SK-N-SH (cell line): ENCODE data around the gene RAD51. TPM values are rescaled to one million over a fixed set of nuclear protein-coding genes. Genes with fewer than 3 reads are reported as not detected.

Experiments used
- CTCF ChIA-PET: fragments of 300-600, 350-600 bp; formaldehyde crosslinking; extraction: SDS; loops from one replicate; lab custom pipeline; 2021; lab: Yijun Ruan, JAX
- POLR2A ChIA-PET: fragments of 350-600 bp; sonication (Branson Sonifier 250); formaldehyde crosslinking; extraction: SDS; loops from one replicate; lab custom pipeline; 2020; ENCODE audit warnings: antibody characterized with exemption, inconsistent platforms; lab: Yijun Ruan, JAX
- DNase-seq: peaks from one replicate; pipeline ENCODE4 v3.0.0; 2012
- H2AFZ ChIP-seq: fragments of 200-600 bp; sonication (generic); 2 replicates; pipeline ENCODE4 v1.8.1; 2016; ENCODE audit warnings: antibody characterized with exemption, mild to moderate bottlenecking, low read depth
- H3F3A ChIP-seq: fragments of 200-600 bp; sonication (generic); replicated peaks from 2 replicates; pipeline ENCODE3; 2016; ENCODE audit warnings: antibody characterized with exemption, mild to moderate bottlenecking; ENCODE audit not compliant: insufficient read depth
- H3K27ac ChIP-seq, 2 experiments: fragments of 200-500 bp in 1 of 2; fragments of 200-600 bp in 1 of 2; sonication (Bioruptor generic) in 1 of 2; sonication (generic), shearing (Covaris generic) in 1 of 2; 2 replicates each; pipeline versions ENCODE4 v1.5.1 to v1.6.1; 2014 to 2016; ENCODE audit warnings: low read depth in 2 of 2, inconsistent platforms in 1 of 2, low read length in 1 of 2, mild to moderate bottlenecking in 1 of 2, mixed read lengths in 1 of 2
- H3K27me3 ChIP-seq: fragments of 200-600 bp; sonication (generic), shearing (Covaris generic); 2 replicates; pipeline ENCODE4 v1.6.1; 2016; ENCODE audit warnings: mixed run types; ENCODE audit not compliant: insufficient read depth
- H3K36me3 ChIP-seq, 2 experiments: fragments of 200-500 bp in 1 of 2; fragments of 200-600 bp in 1 of 2; sonication (Bioruptor generic) in 1 of 2; sonication (generic) in 1 of 2; replicated peaks in 1 of 2; 2 replicates each; pipeline versions ENCODE3 to v1.5.1; 2014 to 2016; ENCODE audit warnings: low read length in 1 of 2, mild to moderate bottlenecking in 1 of 2; ENCODE audit not compliant: insufficient read depth in 2 of 2, control insufficient read depth in 1 of 2
- H3K4me1 ChIP-seq, 2 experiments: fragments of 200-500 bp in 1 of 2; fragments of 200-600 bp in 1 of 2; sonication (Bioruptor generic) in 1 of 2; sonication (generic), shearing (Covaris generic) in 1 of 2; 2 replicates each; pipeline versions ENCODE4 v1.5.1 to v1.6.1; 2014 to 2016; ENCODE audit warnings: low read depth in 1 of 2, low read length in 1 of 2, mixed run types in 1 of 2; ENCODE audit not compliant: insufficient read depth in 2 of 2, control insufficient read depth in 1 of 2
- H3K4me2 ChIP-seq: fragments of 200-600 bp; sonication (generic), shearing (Covaris generic); 2 replicates; pipeline ENCODE4 v1.6.1; 2017; ENCODE audit warnings: mixed run types
- H3K4me3 ChIP-seq, 2 experiments: fragments of 200-500 bp in 1 of 2; fragments of 200-600 bp in 1 of 2; sonication (Bioruptor generic) in 1 of 2; sonication (generic), shearing (Covaris generic) in 1 of 2; 2 replicates each; pipeline versions ENCODE4 v1.5.1 to v1.8.1; 2014 to 2016; ENCODE audit warnings: low read depth in 2 of 2, inconsistent platforms in 1 of 2, low read length in 1 of 2, mild to moderate bottlenecking in 1 of 2, mixed read lengths in 1 of 2, moderate library complexity in 1 of 2
- H3K79me2 ChIP-seq: fragments of 200-600 bp; sonication (generic); 2 replicates; pipeline ENCODE4 v1.8.1; 2017; ENCODE audit warnings: mild to moderate bottlenecking; ENCODE audit not compliant: insufficient read depth
- H3K9ac ChIP-seq: fragments of 200-600 bp; sonication (generic); 2 replicates; pipeline ENCODE4 v1.6.1; 2017; ENCODE audit warnings: mixed run types
- H3K9me2 ChIP-seq: fragments of 200-600 bp; sonication (generic); 2 replicates; pipeline ENCODE4 v1.6.1; 2017; ENCODE audit warnings: mixed run types
- H3K9me3 ChIP-seq: fragments of 200-600 bp; sonication (generic); 2 replicates; pipeline ENCODE4 v1.6.1; 2017; ENCODE audit warnings: mixed run types, mild to moderate bottlenecking, moderate library complexity
- H4K20me1 ChIP-seq: fragments of 200-600 bp; sonication (generic); 2 replicates; pipeline ENCODE4 v1.6.1; 2017; ENCODE audit warnings: mild to moderate bottlenecking, mixed run types; ENCODE audit not compliant: insufficient read depth
- CHD2 ChIP-seq: fragments of 150-350 bp; IDR thresholded peaks from 2 replicates; pipeline ENCODE4 v1.6.1; 2018; ENCODE audit warnings: low read length; ENCODE audit not compliant: partially characterized antibody
- FOXJ3 ChIP-seq: sonication (generic); formaldehyde crosslinking; IDR thresholded peaks from 2 replicates; pipeline ENCODE4 v1.5.1; 2020; ENCODE audit warnings: mild to moderate bottlenecking, missing genetic modification reagents
- FOXM1 ChIP-seq: IDR thresholded peaks from 2 replicates; pipeline ENCODE4 v1.4.0; 2012; ENCODE audit warnings: low read depth, mild to moderate bottlenecking
- GABPA ChIP-seq: IDR thresholded peaks from 2 replicates; pipeline ENCODE4 v1.4.0; 2012; ENCODE audit warnings: low read depth, mild to moderate bottlenecking
- GATA2 ChIP-seq: sonication (generic); formaldehyde crosslinking; IDR thresholded peaks from 2 replicates; pipeline ENCODE4 v1.5.0; 2020; ENCODE audit warnings: mild to moderate bottlenecking, missing genetic modification reagents
- MEF2A ChIP-seq: IDR thresholded peaks from 2 replicates; pipeline ENCODE4 v1.4.0; 2012; ENCODE audit warnings: low read depth, borderline replicate concordance
- NRF1 ChIP-seq: IDR thresholded peaks from 2 replicates; pipeline ENCODE4 v1.6.1; 2012; ENCODE audit warnings: low read depth, mild to moderate bottlenecking, low read length
- RAD21 ChIP-seq: IDR thresholded peaks from 2 replicates; pipeline ENCODE4 v1.6.1; 2012; ENCODE audit warnings: mild to moderate bottlenecking, low read length
- RCOR1 ChIP-seq: fragments of 150-350 bp; IDR thresholded peaks from 2 replicates; pipeline ENCODE4 v1.6.1; 2017; ENCODE audit warnings: antibody characterized with exemption, low read length
- RFX5 ChIP-seq: IDR thresholded peaks from 2 replicates; pipeline ENCODE4 v1.6.1; 2012; ENCODE audit warnings: mild to moderate bottlenecking, improper control_type of control experiment, low read length
- SIN3A ChIP-seq: IDR thresholded peaks from 2 replicates; pipeline ENCODE4 v1.6.1; 2012; ENCODE audit warnings: low read depth, mild to moderate bottlenecking, low read length, moderate library complexity, borderline replicate concordance
- SMC3 ChIP-seq: IDR thresholded peaks from 2 replicates; pipeline ENCODE4 v1.6.1; 2012; ENCODE audit warnings: low read depth, low read length, improper control_type of control experiment
- TAF1 ChIP-seq: IDR thresholded peaks from 2 replicates; pipeline ENCODE4 v1.6.1; 2012; ENCODE audit warnings: low read depth, mild to moderate bottlenecking, low read length, moderate library complexity, borderline replicate concordance
- YY1 ChIP-seq: IDR thresholded peaks from 2 replicates; pipeline ENCODE4 v1.4.0; 2012; ENCODE audit warnings: low read depth, mild to moderate bottlenecking
- ZBTB33 ChIP-seq: IDR thresholded peaks from 2 replicates; pipeline ENCODE4 v1.4.0; 2012; ENCODE audit warnings: low read depth, borderline replicate concordance
- WGBS: methylation state at CpG from one replicate; pipeline ENCODE4 v1.1.6; 2017; ENCODE audit warnings: low lambda C conversion rate; 5-methylcytosine and 5-hydroxymethylcytosine counted together
- polyA plus RNA-seq, 3 experiments: library from polyadenylated mRNA; depleted of rRNA; stranded (reverse); fragments of >200 nt; gene quantifications; 2 replicates each; pipeline ENCODE4 v1.2.3, GENCODE V29; 2012
- TF ChIP-seq, protein P1 (sequence below): IDR thresholded peaks from 2 replicates; pipeline ENCODE4 v1.4.0; 2012; ENCODE audit warnings: low read depth, borderline replicate concordance
- TF ChIP-seq, protein P2 (sequence below): fragments of 200-600 bp; sonication (generic); IDR thresholded peaks from 2 replicates; pipeline ENCODE4 v1.6.1; 2017; ENCODE audit warnings: antibody characterized with exemption, mild to moderate bottlenecking, moderate library complexity

The RAD51 gene
- polyA plus RNA-seq, 1 of the 3 experiments (the other 2 are of a cell fraction): 7.6 TPM

DNA sequence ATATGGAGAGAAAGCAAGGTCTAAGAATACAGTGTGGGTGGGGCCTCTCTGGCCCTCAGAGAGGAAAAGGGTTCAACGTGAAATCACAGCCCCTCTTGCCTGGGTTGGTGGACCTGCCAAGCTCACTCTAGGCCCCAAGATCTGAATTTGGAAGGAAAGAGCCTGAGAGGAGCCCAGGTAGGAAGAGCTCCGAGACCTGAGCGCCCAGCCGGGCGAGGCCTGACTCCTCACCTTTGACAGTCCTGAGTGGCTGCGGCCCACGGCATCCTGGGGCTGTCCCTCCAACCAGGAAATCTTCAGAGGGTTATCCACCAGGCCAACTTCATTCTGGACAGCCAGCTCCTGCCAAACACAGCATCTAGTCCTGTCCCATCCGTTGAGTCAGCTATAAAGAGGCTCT lies 78.5 kb downstream of the RAD51 start:
- H3K9ac ChIP-seq: no peak overlapping the region
- H3K27me3 ChIP-seq: no peaks in the 10 kb centered on the region
- ChIA-PET CTCF (interaction anchor here (0.6 to 31.8 kb wide), 4 partner anchors 9 to 100 kb away, joined by 3 to 555 read pairs (median 60); partner anchors contain the start of gene RMDN3), POLR2A (no interaction called here)
- H3K36me3 ChIP-seq: peaks cover 6 to 48% of the 10 kb centered on the region in 2 experiments
- H3K27ac ChIP-seq: no peak overlapping the region
- no peak for DNase-seq
- no peak overlapping the region for H3K4me2 ChIP-seq
- H3F3A ChIP-seq: no peaks in the 10 kb centered on the region
- TF ChIP-seq MEF2A (no peak), FOXJ3 (CRISPR knock-in tag) (no peak), ZBTB33 (no peak), RCOR1 (no peak), CHD2 (no peak), TAF1 (no peak), GATA2 (no peak), NRF1 (no peak), SMC3 (no peak), YY1 (no peak), GABPA (no peak), SIN3A (no peak), RAD21 (no peak), FOXM1 (no peak), RFX5 (no peak)
- TF ChIP-seq, protein P1, sequence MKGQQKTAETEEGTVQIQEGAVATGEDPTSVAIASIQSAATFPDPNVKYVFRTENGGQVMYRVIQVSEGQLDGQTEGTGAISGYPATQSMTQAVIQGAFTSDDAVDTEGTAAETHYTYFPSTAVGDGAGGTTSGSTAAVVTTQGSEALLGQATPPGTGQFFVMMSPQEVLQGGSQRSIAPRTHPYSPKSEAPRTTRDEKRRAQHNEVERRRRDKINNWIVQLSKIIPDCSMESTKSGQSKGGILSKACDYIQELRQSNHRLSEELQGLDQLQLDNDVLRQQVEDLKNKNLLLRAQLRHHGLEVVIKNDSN: no peak
- TF ChIP-seq, protein P2, sequence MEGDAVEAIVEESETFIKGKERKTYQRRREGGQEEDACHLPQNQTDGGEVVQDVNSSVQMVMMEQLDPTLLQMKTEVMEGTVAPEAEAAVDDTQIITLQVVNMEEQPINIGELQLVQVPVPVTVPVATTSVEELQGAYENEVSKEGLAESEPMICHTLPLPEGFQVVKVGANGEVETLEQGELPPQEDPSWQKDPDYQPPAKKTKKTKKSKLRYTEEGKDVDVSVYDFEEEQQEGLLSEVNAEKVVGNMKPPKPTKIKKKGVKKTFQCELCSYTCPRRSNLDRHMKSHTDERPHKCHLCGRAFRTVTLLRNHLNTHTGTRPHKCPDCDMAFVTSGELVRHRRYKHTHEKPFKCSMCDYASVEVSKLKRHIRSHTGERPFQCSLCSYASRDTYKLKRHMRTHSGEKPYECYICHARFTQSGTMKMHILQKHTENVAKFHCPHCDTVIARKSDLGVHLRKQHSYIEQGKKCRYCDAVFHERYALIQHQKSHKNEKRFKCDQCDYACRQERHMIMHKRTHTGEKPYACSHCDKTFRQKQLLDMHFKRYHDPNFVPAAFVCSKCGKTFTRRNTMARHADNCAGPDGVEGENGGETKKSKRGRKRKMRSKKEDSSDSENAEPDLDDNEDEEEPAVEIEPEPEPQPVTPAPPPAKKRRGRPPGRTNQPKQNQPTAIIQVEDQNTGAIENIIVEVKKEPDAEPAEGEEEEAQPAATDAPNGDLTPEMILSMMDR: no peak
- H3K79me2 ChIP-seq: no peaks in the 10 kb centered on the region
- no peak overlapping the region for H3K4me3 ChIP-seq
- 95% methylated on average over 7 of the region's 8 CpGs for WGBS
- H3K9me3 ChIP-seq: no peaks in the 10 kb centered on the region
- H2AFZ ChIP-seq: no peak overlapping the region
- no peaks in the 10 kb centered on the region for H3K9me2 ChIP-seq
- H4K20me1 ChIP-seq: no peaks in the 10 kb centered on the region
- H3K4me1 ChIP-seq: peaks cover 15 to 43% of the 10 kb centered on the region in 2 experiments; a peak in 3 of 4 replicates
